Gastroesophageal sphincter (tissue), 4 donors: ENCODE data around the gene ARSJ. TPM values are rescaled to one million over a fixed set of nuclear protein-coding genes. Genes with fewer than 3 reads are reported as not detected.

ENCODE experiments used
- ATAC-seq: fragments of 150-250 bp; one replicate; pipeline ENCODE4 v1.9.1; 2016; ENCODE audit warnings: mild to moderate bottlenecking, moderate library complexity
- H3K27ac ChIP-seq, 4 donors: fragments of 200-600 bp; sonication (generic) in 3 of 4; 1 replicate in 3 of 4; 2 replicates in 1 of 4; pipeline ENCODE4 v1.5.1; 2016 to 2019
- H3K27me3 ChIP-seq: fragments of 200-600 bp; sonication (generic); one replicate; pipeline ENCODE4 v1.5.1; 2019
- H3K36me3 ChIP-seq, 2 donors: fragments of 200-600 bp; sonication (generic); one replicate each; pipeline ENCODE4 v1.5.1; 2019; ENCODE audit warnings: control low read depth in 1 of 2
- H3K4me1 ChIP-seq, 3 donors: fragments of 200-600 bp; sonication (generic); 1 replicate in 2 of 3; 2 replicates in 1 of 3; pipeline ENCODE4 v1.5.1; 2016 to 2019; ENCODE audit warnings: control low read depth in 2 of 3
- H3K4me3 ChIP-seq, 2 donors: fragments of 200-600 bp; sonication (generic); one replicate each; pipeline ENCODE4 v1.5.1; 2019; ENCODE audit warnings: mild to moderate bottlenecking in 1 of 2, moderate library complexity in 1 of 2
- H3K9me3 ChIP-seq, 3 donors: fragments of 200-600 bp; sonication (generic); one replicate each; pipeline ENCODE4 v1.5.1; 2017 to 2019; ENCODE audit warnings: control low read depth in 2 of 3
- EP300 ChIP-seq: sonication (generic); formaldehyde crosslinking; IDR thresholded peaks from one replicate; pipeline ENCODE4 v1.6.1; 2017; ENCODE audit warnings: antibody characterized with exemption, mild to moderate bottlenecking
- POLR2A ChIP-seq, 2 donors: fragments of 450-650 bp; IDR thresholded peaks; one replicate each; pipeline ENCODE4 v1.6.1; 2017; ENCODE audit warnings: antibody characterized with exemption in 2 of 2, mild to moderate bottlenecking in 2 of 2, moderate library complexity in 1 of 2
- POLR2AphosphoS5 ChIP-seq: sonication (generic); formaldehyde crosslinking; IDR thresholded peaks from one replicate; pipeline ENCODE4 v1.6.1; 2017; ENCODE audit warnings: antibody characterized with exemption
- WGBS, 2 donors: methylation state at CpG; one replicate each; pipeline ENCODE4 v1.1.5; 2018; ENCODE audit warnings: low coverage in 1 of 2; 5-methylcytosine and 5-hydroxymethylcytosine counted together
- total RNA-seq, 4 donors: library from RNA; depleted of rRNA; stranded (reverse); fragments of >200 nt; gene quantifications; one replicate each; pipeline ENCODE4 v1.1.0, GENCODE V29; 2016
- TF ChIP-seq, protein P1 (sequence below), 4 experiments: fragments of 200-600 bp in 2 of 4; fragments of 450-650 bp in 2 of 4; sonication (generic) in 1 of 4; IDR thresholded peaks; one replicate each; pipeline ENCODE4 v1.5.1; 2017 to 2019; ENCODE audit warnings: antibody characterized with exemption in 4 of 4, mild to moderate bottlenecking in 2 of 4, moderate library complexity in 2 of 4

The ARSJ gene
- total RNA-seq, 4 donors from 2014 or later = 15.7 to 28.2 (median 22.8) TPM

DNA sequence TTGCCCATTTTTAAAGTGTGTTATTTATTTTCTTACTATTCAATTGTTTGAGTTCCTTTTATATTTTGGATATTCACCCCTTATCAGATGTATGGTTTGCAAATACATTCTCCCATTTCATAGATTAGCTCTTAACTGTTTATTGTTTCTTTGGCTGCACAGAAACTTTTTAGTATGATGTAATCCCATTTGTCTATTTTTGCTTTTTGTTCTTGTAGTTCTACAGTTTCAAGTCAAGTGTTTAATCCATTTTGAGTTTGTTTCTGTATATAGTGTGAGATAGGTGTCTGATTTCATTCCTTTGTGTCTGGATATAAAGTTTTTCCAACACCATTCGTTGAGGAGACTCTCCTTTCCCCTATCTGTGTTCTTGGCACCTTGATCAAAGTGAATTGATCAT lies 120.5 kb downstream of the ARSJ start:
- 53 to 100% methylated on average over 1 of the region's 1 CpG for WGBS, 2 donors
- no peak overlapping the region for H3K4me3 ChIP-seq
- H3K36me3 ChIP-seq = no peaks in the 10 kb centered on the region
- no peaks in the 10 kb centered on the region for H3K9me3 ChIP-seq
- no peak for ATAC-seq
- H3K27ac ChIP-seq = no peak overlapping the region
- H3K4me1 ChIP-seq = no peaks in the 10 kb centered on the region
- no peak for TF ChIP-seq POLR2A (IDR thresholded peaks at IDR 0.05)
- no peak for TF ChIP-seq POLR2AphosphoS5
- no peak for TF ChIP-seq EP300
- TF ChIP-seq, protein P1, sequence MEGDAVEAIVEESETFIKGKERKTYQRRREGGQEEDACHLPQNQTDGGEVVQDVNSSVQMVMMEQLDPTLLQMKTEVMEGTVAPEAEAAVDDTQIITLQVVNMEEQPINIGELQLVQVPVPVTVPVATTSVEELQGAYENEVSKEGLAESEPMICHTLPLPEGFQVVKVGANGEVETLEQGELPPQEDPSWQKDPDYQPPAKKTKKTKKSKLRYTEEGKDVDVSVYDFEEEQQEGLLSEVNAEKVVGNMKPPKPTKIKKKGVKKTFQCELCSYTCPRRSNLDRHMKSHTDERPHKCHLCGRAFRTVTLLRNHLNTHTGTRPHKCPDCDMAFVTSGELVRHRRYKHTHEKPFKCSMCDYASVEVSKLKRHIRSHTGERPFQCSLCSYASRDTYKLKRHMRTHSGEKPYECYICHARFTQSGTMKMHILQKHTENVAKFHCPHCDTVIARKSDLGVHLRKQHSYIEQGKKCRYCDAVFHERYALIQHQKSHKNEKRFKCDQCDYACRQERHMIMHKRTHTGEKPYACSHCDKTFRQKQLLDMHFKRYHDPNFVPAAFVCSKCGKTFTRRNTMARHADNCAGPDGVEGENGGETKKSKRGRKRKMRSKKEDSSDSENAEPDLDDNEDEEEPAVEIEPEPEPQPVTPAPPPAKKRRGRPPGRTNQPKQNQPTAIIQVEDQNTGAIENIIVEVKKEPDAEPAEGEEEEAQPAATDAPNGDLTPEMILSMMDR (IDR thresholded peaks at IDR 0.05) = no peak
- no peaks in the 10 kb centered on the region for H3K27me3 ChIP-seq

DNA sequence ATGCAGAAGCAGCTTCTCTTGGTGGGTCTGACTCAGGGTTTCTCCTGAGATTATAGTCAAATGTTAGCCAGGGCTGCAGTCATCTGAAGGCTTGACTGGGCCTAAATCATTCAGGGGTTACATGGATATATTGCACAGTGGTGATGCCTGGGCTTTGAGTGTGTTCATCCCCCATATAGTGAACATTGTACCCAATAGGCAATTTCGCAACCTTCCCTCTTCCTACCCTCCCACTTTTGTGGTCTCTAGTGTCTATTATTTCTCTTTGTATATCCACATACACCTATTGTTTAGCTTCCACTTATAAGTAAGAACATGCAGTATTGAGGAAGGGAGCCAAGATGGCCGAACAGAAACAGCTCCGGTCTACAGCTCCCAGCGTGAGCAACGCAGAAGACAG lies 127.6 kb downstream of the ARSJ start:
- no peak for ATAC-seq
- H3K27ac ChIP-seq = no peak overlapping the region
- TF ChIP-seq POLR2AphosphoS5 = no peak
- TF ChIP-seq POLR2A (IDR thresholded peaks at IDR 0.05) = no peak
- TF ChIP-seq, protein P1 (IDR thresholded peaks at IDR 0.05) = no peak
- TF ChIP-seq EP300 = no peak

More for the DNA sequence above, 127.6 kb downstream of the ARSJ start:
- H3K4me3 ChIP-seq = no peak overlapping the region
- no peaks in the 10 kb centered on the region for H3K36me3 ChIP-seq
- H3K9me3 ChIP-seq = no peaks in the 10 kb centered on the region
- WGBS, 2 donors = 100% methylated on average over 5 of the region's 5 CpGs; no CpG with 5 or more reads in 1 of the 2 donors
- H3K4me1 ChIP-seq = peaks cover 0 to 6% (median 0%) of the 10 kb centered on the region in 3 donors
- no peaks in the 10 kb centered on the region for H3K27me3 ChIP-seq

Other genes with a start within 250 kb of the ARSJ start
- gene CAMK2D, start 217.9 kb downstream of the ARSJ start, total RNA-seq = 10 to 100 TPM; 45.9 to 67.1 (median 56.2) TPM